ENCODE results near the gene LDHAL6A. TPM values are rescaled to one million over a fixed set of nuclear protein-coding genes. Genes with fewer than 3 reads are reported as not detected.

Gene LDHAL6A
- total RNA-seq, 1 donor from 2014 or later, result not detected

- peaks cover 4% of the 10 kb centered on the region for H3K36me3 ChIP-seq (ENCODE audit: control insufficient read depth, insufficient read depth, low read length)
- H3K27me3 ChIP-seq (ENCODE audit: control insufficient read depth, insufficient read depth, low read length), result no peaks in the 10 kb centered on the region
- H3K4me3 ChIP-seq (ENCODE audit: low read depth, low read length), result no peak overlapping the region
- DNase-seq (ENCODE audit: low read depth) (no peak), FAIRE-seq (no peak)
- TF ChIP-seq, protein P1, sequence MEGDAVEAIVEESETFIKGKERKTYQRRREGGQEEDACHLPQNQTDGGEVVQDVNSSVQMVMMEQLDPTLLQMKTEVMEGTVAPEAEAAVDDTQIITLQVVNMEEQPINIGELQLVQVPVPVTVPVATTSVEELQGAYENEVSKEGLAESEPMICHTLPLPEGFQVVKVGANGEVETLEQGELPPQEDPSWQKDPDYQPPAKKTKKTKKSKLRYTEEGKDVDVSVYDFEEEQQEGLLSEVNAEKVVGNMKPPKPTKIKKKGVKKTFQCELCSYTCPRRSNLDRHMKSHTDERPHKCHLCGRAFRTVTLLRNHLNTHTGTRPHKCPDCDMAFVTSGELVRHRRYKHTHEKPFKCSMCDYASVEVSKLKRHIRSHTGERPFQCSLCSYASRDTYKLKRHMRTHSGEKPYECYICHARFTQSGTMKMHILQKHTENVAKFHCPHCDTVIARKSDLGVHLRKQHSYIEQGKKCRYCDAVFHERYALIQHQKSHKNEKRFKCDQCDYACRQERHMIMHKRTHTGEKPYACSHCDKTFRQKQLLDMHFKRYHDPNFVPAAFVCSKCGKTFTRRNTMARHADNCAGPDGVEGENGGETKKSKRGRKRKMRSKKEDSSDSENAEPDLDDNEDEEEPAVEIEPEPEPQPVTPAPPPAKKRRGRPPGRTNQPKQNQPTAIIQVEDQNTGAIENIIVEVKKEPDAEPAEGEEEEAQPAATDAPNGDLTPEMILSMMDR (IDR thresholded peaks at IDR 0.05; ENCODE audit: insufficient read depth, low read length, severe bottlenecking), result no peak
Measured at GRCh38 chr11:18498039-18498438, 42.4 kb downstream of the LDHAL6A start.

DNA sequence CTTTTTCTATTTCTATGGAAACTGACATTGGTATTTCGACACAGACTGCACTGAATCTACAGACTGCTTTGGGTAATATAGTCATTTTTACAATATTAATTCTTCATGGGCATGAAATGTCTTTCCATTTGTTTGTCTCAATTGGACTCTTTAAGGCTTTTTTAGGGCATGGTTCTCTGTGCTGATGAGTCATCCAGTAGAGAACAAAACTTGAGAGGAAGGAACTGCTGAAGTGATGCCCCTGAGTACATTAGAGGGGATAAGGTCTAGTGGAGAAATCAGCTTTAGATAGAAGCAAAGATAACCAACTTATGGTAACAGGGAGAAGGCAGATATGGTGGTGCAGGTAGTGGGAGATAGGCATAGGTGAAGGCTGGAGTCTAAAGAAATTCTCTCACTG is 46.0 kb downstream of the LDHAL6A start:
- Histone ChIP-seq H3K27me3 (ENCODE audit: control insufficient read depth, insufficient read depth, low read length) (no peaks in the 10 kb centered on the region), H3K4me3 (ENCODE audit: low read depth, low read length) (no peak overlapping the region), H3K36me3 (ENCODE audit: control insufficient read depth, insufficient read depth, low read length) (peaks cover 8% of the 10 kb centered on the region)
- DNase-seq (ENCODE audit: low read depth) (no peak), FAIRE-seq (no peak)
- TF ChIP-seq, protein P1 (IDR thresholded peaks at IDR 0.05; ENCODE audit: insufficient read depth, low read length, severe bottlenecking), result no peak

DNA sequence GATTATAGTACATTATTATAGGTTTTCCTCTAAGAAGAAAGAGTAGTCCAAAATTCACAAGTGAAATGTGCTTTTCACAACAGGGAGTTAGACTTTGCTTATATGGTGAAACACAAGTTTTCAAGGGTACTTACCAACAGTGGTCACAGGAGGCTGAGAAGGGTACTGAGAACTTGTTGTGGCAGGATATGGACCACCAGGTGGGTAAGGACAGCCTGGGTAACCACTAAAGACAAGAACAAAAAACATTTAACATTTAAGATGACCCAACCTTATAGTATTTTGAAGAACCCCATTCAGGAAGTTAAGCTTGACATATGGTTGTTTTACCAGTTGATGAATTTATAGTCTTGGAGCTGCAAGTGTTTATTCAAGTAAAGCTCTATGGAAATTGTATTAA is 46.7 kb downstream of the LDHAL6A start:
- DNase-seq (ENCODE audit: low read depth) (no peak), FAIRE-seq (no peak)
- Histone ChIP-seq H3K36me3 (ENCODE audit: control insufficient read depth, insufficient read depth, low read length) (peaks cover 7% of the 10 kb centered on the region), H3K27me3 (ENCODE audit: control insufficient read depth, insufficient read depth, low read length) (no peaks in the 10 kb centered on the region), H3K4me3 (ENCODE audit: low read depth, low read length) (no peak overlapping the region)
- TF ChIP-seq, protein P1 (IDR thresholded peaks at IDR 0.05; ENCODE audit: insufficient read depth, low read length, severe bottlenecking), result no peak

DNA sequence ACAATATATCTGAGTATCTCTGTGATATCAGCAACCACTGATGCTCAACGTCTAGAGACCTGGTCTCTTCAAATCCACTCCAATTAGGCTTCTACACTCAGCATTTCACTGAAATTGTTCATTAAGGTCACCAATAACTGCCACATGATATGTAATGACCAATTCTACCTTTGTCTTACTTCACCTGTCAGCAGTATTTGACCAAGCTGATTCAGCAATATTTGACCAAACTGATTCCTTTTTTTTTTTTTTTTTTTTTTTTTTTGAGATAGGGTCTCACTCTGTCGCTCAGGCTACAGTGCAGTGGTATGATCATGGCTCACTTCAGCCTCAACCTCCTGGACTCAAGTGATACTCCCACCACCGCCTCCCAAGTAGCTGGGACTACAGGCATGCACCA is 65.5 kb downstream of the LDHAL6A start:
- TF ChIP-seq, protein P1 (IDR thresholded peaks at IDR 0.05; ENCODE audit: insufficient read depth, low read length, severe bottlenecking), result no peak
- no peak for FAIRE-seq
- H3K36me3 ChIP-seq (ENCODE audit: control insufficient read depth, insufficient read depth, low read length), result peaks cover 1% of the 10 kb centered on the region
- no peaks in the 10 kb centered on the region for H3K27me3 ChIP-seq (ENCODE audit: control insufficient read depth, insufficient read depth, low read length)
- no peak for DNase-seq (ENCODE audit: low read depth)
- no peak overlapping the region for H3K4me3 ChIP-seq (ENCODE audit: low read depth, low read length)

DNA sequence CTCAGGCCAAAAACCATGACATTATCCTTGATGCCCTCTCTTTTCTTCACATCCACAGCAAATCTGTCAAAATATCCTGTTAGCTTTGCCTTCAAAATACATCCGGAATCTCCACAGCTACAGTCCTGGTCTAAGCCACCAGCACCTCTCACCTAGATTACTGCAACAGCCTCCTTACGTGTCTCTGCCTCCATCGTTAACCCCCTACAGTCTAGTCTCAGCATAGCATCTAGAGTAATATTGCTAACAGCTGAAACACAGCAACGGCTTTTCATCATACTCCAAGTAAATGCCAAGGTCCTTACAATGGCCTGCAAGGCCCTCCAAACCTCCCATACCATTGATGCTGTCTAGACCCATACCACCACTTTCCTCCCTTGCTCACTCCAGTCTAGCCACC is 66.7 kb downstream of the LDHAL6A start:
- Histone ChIP-seq H3K4me3 (ENCODE audit: low read depth, low read length) (no peak overlapping the region), H3K27me3 (ENCODE audit: control insufficient read depth, insufficient read depth, low read length) (no peaks in the 10 kb centered on the region), H3K36me3 (ENCODE audit: control insufficient read depth, insufficient read depth, low read length) (peaks cover 1% of the 10 kb centered on the region)
- DNase-seq (ENCODE audit: low read depth) (peak; percentile 20), FAIRE-seq (no peak)
- TF ChIP-seq, protein P1 (IDR thresholded peaks at IDR 0.05; ENCODE audit: insufficient read depth, low read length, severe bottlenecking), result no peak

GRCh38 chr11:18523084-18523483 is 67.4 kb downstream of the LDHAL6A start:
- DNase-seq (ENCODE audit: low read depth) (peak; percentile 35), FAIRE-seq (no peak)
- TF ChIP-seq, protein P1 (IDR thresholded peaks at IDR 0.05; ENCODE audit: insufficient read depth, low read length, severe bottlenecking), result no peak
- H3K4me3 ChIP-seq (ENCODE audit: low read depth, low read length), result no peak overlapping the region
- peaks cover 1% of the 10 kb centered on the region for H3K36me3 ChIP-seq (ENCODE audit: control insufficient read depth, insufficient read depth, low read length)
- H3K27me3 ChIP-seq (ENCODE audit: control insufficient read depth, insufficient read depth, low read length), result no peaks in the 10 kb centered on the region
